DOHH2 (cell line): ENCODE data around the gene TMPO.

ENCODE experiments used
- EZH2phosphoT487 ChIP-seq: fragments of 200-600 bp; sonication (generic); IDR thresholded peaks from 2 replicates; pipeline ENCODE4 v1.6.1; 2017; ENCODE audit warnings: borderline replicate concordance, mild to moderate bottlenecking, antibody characterized with exemption, low read length, moderate library complexity, mixed read lengths
- TF ChIP-seq, protein P1 (sequence below): fragments of 200-600 bp; sonication (generic); IDR thresholded peaks from one replicate; pipeline ENCODE4 v1.5.1; 2014; ENCODE audit warnings: antibody characterized with exemption, mild to moderate bottlenecking, low read depth, low read length; ENCODE audit not compliant: poor library complexity, severe bottlenecking

- TF ChIP-seq, protein P1, sequence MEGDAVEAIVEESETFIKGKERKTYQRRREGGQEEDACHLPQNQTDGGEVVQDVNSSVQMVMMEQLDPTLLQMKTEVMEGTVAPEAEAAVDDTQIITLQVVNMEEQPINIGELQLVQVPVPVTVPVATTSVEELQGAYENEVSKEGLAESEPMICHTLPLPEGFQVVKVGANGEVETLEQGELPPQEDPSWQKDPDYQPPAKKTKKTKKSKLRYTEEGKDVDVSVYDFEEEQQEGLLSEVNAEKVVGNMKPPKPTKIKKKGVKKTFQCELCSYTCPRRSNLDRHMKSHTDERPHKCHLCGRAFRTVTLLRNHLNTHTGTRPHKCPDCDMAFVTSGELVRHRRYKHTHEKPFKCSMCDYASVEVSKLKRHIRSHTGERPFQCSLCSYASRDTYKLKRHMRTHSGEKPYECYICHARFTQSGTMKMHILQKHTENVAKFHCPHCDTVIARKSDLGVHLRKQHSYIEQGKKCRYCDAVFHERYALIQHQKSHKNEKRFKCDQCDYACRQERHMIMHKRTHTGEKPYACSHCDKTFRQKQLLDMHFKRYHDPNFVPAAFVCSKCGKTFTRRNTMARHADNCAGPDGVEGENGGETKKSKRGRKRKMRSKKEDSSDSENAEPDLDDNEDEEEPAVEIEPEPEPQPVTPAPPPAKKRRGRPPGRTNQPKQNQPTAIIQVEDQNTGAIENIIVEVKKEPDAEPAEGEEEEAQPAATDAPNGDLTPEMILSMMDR, result no peak
- no peak for TF ChIP-seq EZH2phosphoT487
Measured at GRCh38 chr12:98489176-98489575, 26.2 kb upstream of the TMPO start.
